Measurements from ENCODE around the gene DUOX1.
"Not testable (repeated sequence)": the region's sequence is repeated elsewhere in the genome, so short reads cannot be mapped to it uniquely, and the experiment has no call there.

Gene DUOX1

GRCh38 chr15:45134046-45134445 is 4.3 kb downstream of the DUOX1 start:
- Histone ChIP-seq H3K4me1 (peaks cover 0 to 18% (median 9%) of the 10 kb centered on the region in 4 donors), H3K4me3 (no peak overlapping the region), H3K27ac (no peak overlapping the region), H3K36me3 (no peaks in the 10 kb centered on the region), H3K9me3 (no peaks in the 10 kb centered on the region), H3K27me3 (peaks cover under 1 to 76% of the 10 kb centered on the region in 2 donors)
- no peak for DNase-seq
- no peak for TF ChIP-seq CTCF (IDR thresholded peaks at IDR 0.05)
- intact Hi-C loops (cut with DNase I; ENCODE audit: low total_unique reads), result no loop called here

- no peak overlapping the region for H3K4me3 ChIP-seq
- no peak overlapping the region for H3K27ac ChIP-seq
- intact Hi-C loops (cut with DNase I; ENCODE audit: low total_unique reads), result no loop called here
- H3K27me3 ChIP-seq, result peaks cover 0 to 76% of the 10 kb centered on the region in 2 donors
- peaks cover 0 to 9% (median 5%) of the 10 kb centered on the region in 4 donors for H3K4me1 ChIP-seq
- H3K36me3 ChIP-seq, result no peaks in the 10 kb centered on the region
- H3K9me3 ChIP-seq, result no peaks in the 10 kb centered on the region
- DNase-seq, result no peak
- TF ChIP-seq CTCF (IDR thresholded peaks at IDR 0.05), result no peak
These were observed 5.1 kb downstream of the DUOX1 start for GRCh38 chr15:45134682-45135604.

DNA sequence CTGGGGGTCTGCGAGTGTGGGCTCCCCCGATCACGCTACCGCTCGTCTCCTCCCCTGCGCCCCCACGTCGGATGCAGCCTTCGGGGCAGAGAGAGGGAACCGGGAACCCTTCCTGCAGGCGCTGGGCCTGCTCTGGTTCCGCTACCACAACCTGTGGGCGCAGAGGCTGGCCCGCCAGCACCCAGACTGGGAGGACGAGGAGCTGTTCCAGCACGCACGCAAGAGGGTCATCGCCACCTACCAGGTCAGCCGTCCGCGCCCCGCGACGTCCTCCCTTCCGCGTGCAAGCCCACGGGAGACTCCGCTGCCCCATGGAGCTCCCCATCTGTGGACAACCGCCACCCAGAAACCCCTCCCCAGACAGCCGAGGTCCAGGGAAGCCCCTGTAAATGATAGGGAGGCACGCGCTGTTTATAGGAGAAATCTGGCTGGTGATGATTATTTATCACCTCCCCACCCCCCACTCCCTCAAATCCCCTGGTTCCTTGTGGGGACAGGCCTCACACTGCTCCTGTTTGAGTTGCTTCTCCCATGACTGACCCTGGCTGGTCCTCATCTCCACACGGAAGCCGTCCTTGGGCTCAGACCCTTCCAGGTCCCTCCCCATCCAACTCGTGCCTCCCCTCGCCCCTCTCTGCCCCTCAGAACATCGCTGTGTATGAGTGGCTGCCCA is 6.0 kb downstream of the DUOX1 start:
- DNase-seq; H3K27ac ChIP-seq; H3K36me3 ChIP-seq; H3K4me1 ChIP-seq; intact Hi-C loops (cut with DNase I; ENCODE audit: low total_unique reads); H3K9me3 ChIP-seq; H3K4me3 ChIP-seq: not testable (repeated sequence)
- peaks cover 0 to 75% of the 10 kb centered on the region in 2 donors for H3K27me3 ChIP-seq

GRCh38 chr15:45136378-45136764 is 6.6 kb downstream of the DUOX1 start:
- Histone ChIP-seq H3K9me3 (no peaks in the 10 kb centered on the region), H3K27me3 (peaks cover 0 to 75% of the 10 kb centered on the region in 2 donors), H3K36me3 (no peaks in the 10 kb centered on the region), H3K4me3 (no peak overlapping the region), H3K4me1 (peaks cover 0 to 8% (median 3%) of the 10 kb centered on the region in 4 donors), H3K27ac (no peak overlapping the region)
- TF ChIP-seq CTCF (IDR thresholded peaks at IDR 0.05), result no peak
- DNase-seq, result no peak
- intact Hi-C loops (cut with DNase I; ENCODE audit: low total_unique reads), result no loop called here

DNA sequence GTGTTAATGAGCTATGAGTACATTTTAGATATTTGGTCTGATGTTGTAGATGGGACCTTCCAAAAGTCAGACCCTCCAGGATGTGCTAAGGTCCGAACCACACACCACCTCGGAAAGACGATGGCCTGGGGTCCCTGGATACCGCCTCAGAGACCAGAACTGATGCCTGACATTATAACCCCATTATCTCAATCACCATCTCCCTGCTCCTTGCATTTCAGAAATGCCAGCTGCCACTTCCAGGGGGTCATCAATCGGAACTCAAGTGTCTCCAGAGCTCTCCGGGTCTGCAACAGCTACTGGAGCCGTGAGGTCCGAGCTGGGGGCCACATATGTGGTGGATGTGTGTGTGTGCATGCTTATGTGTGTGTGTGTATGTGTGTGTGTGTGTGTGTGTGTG is 7.9 kb downstream of the DUOX1 start:
- no peak for TF ChIP-seq CTCF (IDR thresholded peaks at IDR 0.05)
- peaks cover 0 to 84% of the 10 kb centered on the region in 2 donors for H3K27me3 ChIP-seq
- intact Hi-C loops (cut with DNase I; ENCODE audit: low total_unique reads), result no loop called here

More for the DNA sequence above, 7.9 kb downstream of the DUOX1 start:
- H3K36me3 ChIP-seq, result no peaks in the 10 kb centered on the region
- no peak overlapping the region for H3K27ac ChIP-seq
- DNase-seq, result no peak
- H3K9me3 ChIP-seq, result no peaks in the 10 kb centered on the region
- peaks cover 0 to 8% (median 3%) of the 10 kb centered on the region in 4 donors for H3K4me1 ChIP-seq
- no peak overlapping the region for H3K4me3 ChIP-seq

All from tibial artery (tissue), 4 donors.